Measurements from ENCODE around the gene ZBED5.

Gene ZBED5

GRCh38 chr11:10806206-10806605 lies 51.6 kb downstream of the ZBED5 start:
- no peaks in the 10 kb centered on the region for H3K27me3 ChIP-seq (ENCODE audit: low read depth, low read length)
- H3K4me3 ChIP-seq (ENCODE audit: low read depth in 1 of 2, low read length in 2 of 2) = peak overlapping the region; percentile 99
- H3K36me3 ChIP-seq (ENCODE audit: control insufficient read depth in 1 of 2, insufficient read depth in 2 of 2, low read length in 2 of 2) = peaks cover 55 to 64% of the 10 kb centered on the region in 2 donors
- no peaks in the 10 kb centered on the region for H3K9me3 ChIP-seq (ENCODE audit: control insufficient read depth in 1 of 2, low read length in 2 of 2)
- H3K27ac ChIP-seq (ENCODE audit: low read length) = peak overlapping the region; percentile 93
- H3K4me1 ChIP-seq (ENCODE audit: control insufficient read depth in 1 of 2, insufficient read depth in 2 of 2, low read length in 2 of 2) = peaks cover 19 to 43% of the 10 kb centered on the region in 2 donors

- Histone ChIP-seq H3K4me3 (ENCODE audit: low read depth in 1 of 2, low read length in 2 of 2) (peak overlapping the region; percentile 99), H3K36me3 (ENCODE audit: control insufficient read depth in 1 of 2, insufficient read depth in 2 of 2, low read length in 2 of 2) (peaks cover 59 to 68% of the 10 kb centered on the region in 2 donors), H3K4me1 (ENCODE audit: control insufficient read depth in 1 of 2, insufficient read depth in 2 of 2, low read length in 2 of 2) (peaks cover 19 to 43% of the 10 kb centered on the region in 2 donors), H3K27ac (ENCODE audit: low read length) (no peak overlapping the region), H3K9me3 (ENCODE audit: control insufficient read depth in 1 of 2, low read length in 2 of 2) (no peaks in the 10 kb centered on the region), H3K27me3 (ENCODE audit: low read depth, low read length) (no peaks in the 10 kb centered on the region)
These were observed 52.1 kb downstream of the ZBED5 start for GRCh38 chr11:10805741-10806140.

- Histone ChIP-seq H3K27ac (ENCODE audit: low read length) (no peak overlapping the region), H3K4me3 (ENCODE audit: low read depth in 1 of 2, low read length in 2 of 2) (no peak overlapping the region), H3K27me3 (ENCODE audit: low read depth, low read length) (no peaks in the 10 kb centered on the region), H3K36me3 (ENCODE audit: control insufficient read depth in 1 of 2, insufficient read depth in 2 of 2, low read length in 2 of 2) (peaks cover 80 to 89% of the 10 kb centered on the region in 2 donors), H3K9me3 (ENCODE audit: control insufficient read depth in 1 of 2, low read length in 2 of 2) (no peaks in the 10 kb centered on the region), H3K4me1 (ENCODE audit: control insufficient read depth in 1 of 2, insufficient read depth in 2 of 2, low read length in 2 of 2) (peaks cover 13 to 39% of the 10 kb centered on the region in 2 donors)
These were observed 54.2 kb downstream of the ZBED5 start for GRCh38 chr11:10803676-10804075.

All from muscle layer of duodenum (tissue), 2 donors.